Measurements from ENCODE around the gene CROCC2. TPM values are rescaled to one million over a fixed set of nuclear protein-coding genes. Genes with fewer than 3 reads are reported as not detected.

CROCC2 gene
- total and polyA plus RNA-seq, 2 of the 13 experiments (the other 11 are each of a cell fraction or from before 2014, with no cell fraction given), result not detected

DNA sequence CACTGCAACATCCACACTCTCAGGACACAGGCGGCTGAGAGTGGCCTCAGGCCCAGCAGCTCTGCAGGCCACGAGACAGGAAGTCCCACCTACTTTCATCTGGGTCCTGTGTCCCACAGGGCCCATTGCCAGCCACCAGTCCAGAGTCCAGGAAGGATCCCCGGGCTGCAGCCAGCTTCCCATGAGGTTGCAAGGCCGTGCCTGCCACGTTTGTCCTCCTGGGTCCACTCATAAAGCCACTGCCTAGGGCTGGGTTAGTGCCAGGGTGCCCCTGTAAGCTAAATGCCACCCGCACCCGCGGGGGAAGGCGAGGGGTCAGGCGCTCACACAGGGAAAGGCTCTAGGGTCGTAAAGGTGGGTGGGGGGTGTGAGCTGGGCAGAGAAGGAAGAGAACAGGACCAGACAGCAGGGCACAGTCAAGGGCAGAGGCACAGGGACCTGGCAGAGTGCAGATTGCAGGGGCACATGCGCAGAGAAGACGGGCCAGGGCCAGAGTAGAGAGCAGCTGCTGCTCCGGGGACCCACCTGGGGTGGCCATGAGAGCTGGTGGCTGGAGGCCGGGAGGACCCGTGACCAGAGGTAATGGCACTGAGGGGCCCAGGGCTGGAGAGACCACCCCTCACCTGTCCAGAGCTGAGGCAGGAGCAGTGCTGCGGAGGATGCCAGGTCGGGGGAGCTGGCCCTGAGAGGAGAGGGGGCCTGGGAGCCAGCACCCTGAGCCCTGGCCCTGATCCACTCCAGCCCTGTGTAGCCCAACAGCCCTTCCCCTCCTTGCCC lies 29.5 kb upstream of the CROCC2 start (continued):
- TF ChIP-seq ZSCAN25 (CRISPR knock-in tag; IDR thresholded peaks at IDR 0.05), result peak; percentile 79; the same call in 1 of the 2 replicates
- peak; percentile 93 for TF ChIP-seq KAT8 (CRISPR knock-in tag; IDR thresholded peaks at IDR 0.05)
- TF ChIP-seq ARHGAP35 (CRISPR knock-in tag; IDR thresholded peaks at IDR 0.05; ENCODE audit: borderline replicate concordance), result 0 out of 2 replicates have a peak, but pooled peaks have one; percentile 71
- no peak for TF ChIP-seq FOXM1 (CRISPR knock-in tag; IDR thresholded peaks at IDR 0.05)
- TF ChIP-seq DRAP1 (CRISPR knock-in tag; IDR thresholded peaks at IDR 0.05), result peak; percentile 85
- 0 out of 2 replicates have a peak, but pooled peaks have one; percentile 17 for TF ChIP-seq ZNF3 (CRISPR knock-in tag; IDR thresholded peaks at IDR 0.05)
- TF ChIP-seq SMC3 (IDR thresholded peaks at IDR 0.05; ENCODE audit: low read length), result no peak
- TF ChIP-seq SMAD3 (CRISPR knock-in tag; IDR thresholded peaks at IDR 0.05), result peak; percentile 82
- TF ChIP-seq, protein P1, sequence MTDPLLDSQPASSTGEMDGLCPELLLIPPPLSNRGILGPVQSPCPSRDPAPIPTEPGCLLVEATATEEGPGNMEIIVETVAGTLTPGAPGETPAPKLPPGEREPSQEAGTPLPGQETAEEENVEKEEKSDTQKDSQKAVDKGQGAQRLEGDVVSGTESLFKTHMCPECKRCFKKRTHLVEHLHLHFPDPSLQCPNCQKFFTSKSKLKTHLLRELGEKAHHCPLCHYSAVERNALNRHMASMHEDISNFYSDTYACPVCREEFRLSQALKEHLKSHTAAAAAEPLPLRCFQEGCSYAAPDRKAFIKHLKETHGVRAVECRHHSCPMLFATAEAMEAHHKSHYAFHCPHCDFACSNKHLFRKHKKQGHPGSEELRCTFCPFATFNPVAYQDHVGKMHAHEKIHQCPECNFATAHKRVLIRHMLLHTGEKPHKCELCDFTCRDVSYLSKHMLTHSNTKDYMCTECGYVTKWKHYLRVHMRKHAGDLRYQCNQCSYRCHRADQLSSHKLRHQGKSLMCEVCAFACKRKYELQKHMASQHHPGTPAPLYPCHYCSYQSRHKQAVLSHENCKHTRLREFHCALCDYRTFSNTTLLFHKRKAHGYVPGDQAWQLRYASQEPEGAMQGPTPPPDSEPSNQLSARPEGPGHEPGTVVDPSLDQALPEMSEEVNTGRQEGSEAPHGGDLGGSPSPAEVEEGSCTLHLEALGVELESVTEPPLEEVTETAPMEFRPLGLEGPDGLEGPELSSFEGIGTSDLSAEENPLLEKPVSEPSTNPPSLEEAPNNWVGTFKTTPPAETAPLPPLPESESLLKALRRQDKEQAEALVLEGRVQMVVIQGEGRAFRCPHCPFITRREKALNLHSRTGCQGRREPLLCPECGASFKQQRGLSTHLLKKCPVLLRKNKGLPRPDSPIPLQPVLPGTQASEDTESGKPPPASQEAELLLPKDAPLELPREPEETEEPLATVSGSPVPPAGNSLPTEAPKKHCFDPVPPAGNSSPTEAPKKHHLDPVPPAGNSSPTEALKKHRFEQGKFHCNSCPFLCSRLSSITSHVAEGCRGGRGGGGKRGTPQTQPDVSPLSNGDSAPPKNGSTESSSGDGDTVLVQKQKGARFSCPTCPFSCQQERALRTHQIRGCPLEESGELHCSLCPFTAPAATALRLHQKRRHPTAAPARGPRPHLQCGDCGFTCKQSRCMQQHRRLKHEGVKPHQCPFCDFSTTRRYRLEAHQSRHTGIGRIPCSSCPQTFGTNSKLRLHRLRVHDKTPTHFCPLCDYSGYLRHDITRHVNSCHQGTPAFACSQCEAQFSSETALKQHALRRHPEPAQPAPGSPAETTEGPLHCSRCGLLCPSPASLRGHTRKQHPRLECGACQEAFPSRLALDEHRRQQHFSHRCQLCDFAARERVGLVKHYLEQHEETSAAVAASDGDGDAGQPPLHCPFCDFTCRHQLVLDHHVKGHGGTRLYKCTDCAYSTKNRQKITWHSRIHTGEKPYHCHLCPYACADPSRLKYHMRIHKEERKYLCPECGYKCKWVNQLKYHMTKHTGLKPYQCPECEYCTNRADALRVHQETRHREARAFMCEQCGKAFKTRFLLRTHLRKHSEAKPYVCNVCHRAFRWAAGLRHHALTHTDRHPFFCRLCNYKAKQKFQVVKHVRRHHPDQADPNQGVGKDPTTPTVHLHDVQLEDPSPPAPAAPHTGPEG (CRISPR knock-in tag; IDR thresholded peaks at IDR 0.05), result no peak
- TF ChIP-seq TAF1 (CRISPR knock-in tag; IDR thresholded peaks at IDR 0.05), result peak; percentile 76
- TF ChIP-seq POLR2AphosphoS2 (IDR thresholded peaks at IDR 0.05; ENCODE audit: low read depth, low read length), result no peak
- no peak for TF ChIP-seq SAFB2 (CRISPR knock-in tag; IDR thresholded peaks at IDR 0.05; ENCODE audit: borderline replicate concordance, low read depth)
- TF ChIP-seq ZIK1 (CRISPR knock-in tag; IDR thresholded peaks at IDR 0.05; ENCODE audit: borderline replicate concordance, low read depth), result peak; percentile 84
- TF ChIP-seq RBFOX2 (IDR thresholded peaks at IDR 0.05; ENCODE audit: low read depth, low read length), result peak; percentile 90
- TF ChIP-seq SIN3B (IDR thresholded peaks at IDR 0.05; ENCODE audit: low read length), result no peak
- TF ChIP-seq SATB2 (CRISPR knock-in tag; IDR thresholded peaks at IDR 0.05), result no peak
- no peak; the same call in 1 of the 2 replicates for TF ChIP-seq TRIM24 (CRISPR knock-in tag; IDR thresholded peaks at IDR 0.05)
- peak; percentile 95 for TF ChIP-seq MEF2D (CRISPR knock-in tag; IDR thresholded peaks at IDR 0.05)
- TF ChIP-seq SMAD9 (CRISPR knock-in tag; IDR thresholded peaks at IDR 0.05), result no peak
- peak; percentile 86 for TF ChIP-seq MXD4 (CRISPR knock-in tag; IDR thresholded peaks at IDR 0.05)
- TF ChIP-seq, protein P2, sequence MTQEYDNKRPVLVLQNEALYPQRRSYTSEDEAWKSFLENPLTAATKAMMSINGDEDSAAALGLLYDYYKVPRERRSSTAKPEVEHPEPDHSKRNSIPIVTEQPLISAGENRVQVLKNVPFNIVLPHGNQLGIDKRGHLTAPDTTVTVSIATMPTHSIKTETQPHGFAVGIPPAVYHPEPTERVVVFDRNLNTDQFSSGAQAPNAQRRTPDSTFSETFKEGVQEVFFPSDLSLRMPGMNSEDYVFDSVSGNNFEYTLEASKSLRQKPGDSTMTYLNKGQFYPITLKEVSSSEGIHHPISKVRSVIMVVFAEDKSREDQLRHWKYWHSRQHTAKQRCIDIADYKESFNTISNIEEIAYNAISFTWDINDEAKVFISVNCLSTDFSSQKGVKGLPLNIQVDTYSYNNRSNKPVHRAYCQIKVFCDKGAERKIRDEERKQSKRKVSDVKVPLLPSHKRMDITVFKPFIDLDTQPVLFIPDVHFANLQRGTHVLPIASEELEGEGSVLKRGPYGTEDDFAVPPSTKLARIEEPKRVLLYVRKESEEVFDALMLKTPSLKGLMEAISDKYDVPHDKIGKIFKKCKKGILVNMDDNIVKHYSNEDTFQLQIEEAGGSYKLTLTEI (CRISPR knock-in tag; conservative IDR thresholded peaks at IDR 0.05), result no peak
- no peak for TF ChIP-seq ZNF589 (CRISPR knock-in tag; conservative IDR thresholded peaks at IDR 0.05)

Data from HepG2 (cell line).